Endometrial microvascular endothelial cells (primary cell): ENCODE data around the gene EPS8. TPM values are rescaled to one million over a fixed set of nuclear protein-coding genes. Genes with fewer than 3 reads are reported as not detected.

Source experiments
- in situ Hi-C: cut with HindIII; loops from 2 replicates; pipeline ENCODE4 v1.10.0; 2017; ENCODE audit warnings: low sequenced_read_pairs, low pct_unique_long_range_greater_than_20kb; ENCODE audit errors: inconsistent ontology term
- total RNA-seq: library from RNA; depleted of rRNA; stranded (reverse); fragments of >200 nt; gene quantifications from one replicate; pipeline ENCODE4 v1.2.3, GENCODE V29; 2015; ENCODE audit errors: inconsistent ontology term

The EPS8 gene
- total RNA-seq, 1 donor from 2014 or later = 12.0 TPM

GRCh38 chr12:15600223-15600935 is 188.8 kb downstream of the EPS8 start:
- in situ Hi-C loops = loop anchor here (25.0 kb wide), 1 partner anchor 112 kb away; no protein-coding TSS in a partner anchor

- in situ Hi-C loops = loop anchor here (25.0 kb wide), 1 partner anchor 113 kb away; no protein-coding TSS in a partner anchor
These were observed 189.7 kb downstream of the EPS8 start for GRCh38 chr12:15599266-15600037.

- in situ Hi-C loops = no loop called here
These were observed 191.9 kb downstream of the EPS8 start for GRCh38 chr12:15597125-15597830.

GRCh38 chr12:15596174-15596573 is 193.0 kb downstream of the EPS8 start:
- in situ Hi-C loops = no loop called here

- in situ Hi-C loops = no loop called here
These were observed 196.3 kb downstream of the EPS8 start for GRCh38 chr12:15592934-15593333.

GRCh38 chr12:15591811-15592210 is 197.4 kb downstream of the EPS8 start:
- in situ Hi-C loops = no loop called here

- in situ Hi-C loops = no loop called here
These were observed 198.9 kb downstream of the EPS8 start for GRCh38 chr12:15590180-15590826.

- in situ Hi-C loops = no loop called here
These were observed 199.7 kb downstream of the EPS8 start for GRCh38 chr12:15589328-15590032.

GRCh38 chr12:15584366-15585041 is 204.7 kb downstream of the EPS8 start:
- in situ Hi-C loops = no loop called here

- in situ Hi-C loops = no loop called here
These were observed 205.4 kb downstream of the EPS8 start for GRCh38 chr12:15583804-15584203.

GRCh38 chr12:15581006-15581405 is 208.2 kb downstream of the EPS8 start:
- in situ Hi-C loops = no loop called here

GRCh38 chr12:15580431-15580830 is 208.8 kb downstream of the EPS8 start:
- in situ Hi-C loops = no loop called here

- in situ Hi-C loops = no loop called here
These were observed 213.3 kb downstream of the EPS8 start for GRCh38 chr12:15575671-15576541.

GRCh38 chr12:15574353-15574752 is 214.8 kb downstream of the EPS8 start:
- in situ Hi-C loops = no loop called here
